Muscle of arm (tissue), 12 donors: Measurements from ENCODE around the gene EPOP. TPM values are rescaled to one million over a fixed set of nuclear protein-coding genes. Genes with fewer than 3 reads are reported as not detected.

ENCODE experiments used
- DNase-seq: peaks from one replicate; pipeline ENCODE4 v3.0.0-alpha.2; 2013
- polyA plus RNA-seq, 12 donors: library from polyadenylated mRNA; unstranded; fragments of 120-200 nt; gene quantifications; one replicate each; pipeline ENCODE4 v1.2.1, GENCODE V29; 2013; ENCODE audit not compliant: insufficient read length in 12 of 12

EPOP gene
- polyA plus RNA-seq, 12 donors: 0.28 to 0.77 (median 0.44) TPM; not detected in 2

GRCh38 chr17:38706505-38707216 lies 31.9 kb upstream of the EPOP start:
- no peak for DNase-seq

- no peak for DNase-seq
Observed at GRCh38 chr17:38705803-38706504, 31.2 kb upstream of the EPOP start.

GRCh38 chr17:38705523-38705802 lies 30.7 kb upstream of the EPOP start:
- no peak for DNase-seq

GRCh38 chr17:38704606-38705522 lies 30.1 kb upstream of the EPOP start, which contains the start of gene MLLT6:
TSS of gene MLLT6 (plus strand) at chr17:38705273. CDS start at chr17:38705633, 360 bp downstream.
- peak; percentile 75 for DNase-seq

- no peak for DNase-seq
Observed at GRCh38 chr17:38703742-38704605, 29.2 kb upstream of the EPOP start.

- DNase-seq: no peak
Observed at GRCh38 chr17:38702916-38703741, 28.4 kb upstream of the EPOP start.

- peak; percentile 84 for DNase-seq
Observed at GRCh38 chr17:38702166-38702915, 27.6 kb upstream of the EPOP start.

- DNase-seq: no peak
Observed at GRCh38 chr17:38701504-38702165, 26.9 kb upstream of the EPOP start.

GRCh38 chr17:38698760-38699159 lies 24.0 kb upstream of the EPOP start:
- no peak for DNase-seq

- no peak for DNase-seq
Observed at GRCh38 chr17:38697061-38697820, 22.5 kb upstream of the EPOP start.

GRCh38 chr17:38693700-38694329 lies 19.1 kb upstream of the EPOP start:
- DNase-seq: peak; percentile 94

- DNase-seq: no peak
Observed at GRCh38 chr17:38691154-38691553, 16.4 kb upstream of the EPOP start.

- DNase-seq: no peak
Observed at GRCh38 chr17:38690386-38690785, 15.6 kb upstream of the EPOP start.

- no peak for DNase-seq
Observed at GRCh38 chr17:38687286-38687685, 12.5 kb upstream of the EPOP start.

- no peak for DNase-seq
Observed at GRCh38 chr17:38685491-38685890, 10.7 kb upstream of the EPOP start.

GRCh38 chr17:38681096-38681495 lies 6.3 kb upstream of the EPOP start:
- no peak for DNase-seq

- no peak for DNase-seq
Observed at GRCh38 chr17:38677819-38678218, 3.1 kb upstream of the EPOP start.
